K562 (cell line): ENCODE data around the gene CRABP1. TPM values are rescaled to one million over a fixed set of nuclear protein-coding genes. Genes with fewer than 3 reads are reported as not detected.

Experiments used
- ATAC-seq: fragments of 200-7000 bp; cut with Tn5 transposase; 3 replicates; pipeline ENCODE4 v1.9.1; 2020; ENCODE audit warnings: moderate library complexity
- BruUV-seq: library from RNA; stranded (reverse); fragments of 400-500 nt; replicated peaks from 2 replicates; lab custom pipeline; 2021; lab: Mats Ljungman, UMichigan
- CTCF ChIA-PET: fragments of 300-600 bp; formaldehyde crosslinking; extraction: SDS; loops from one replicate; lab custom pipeline; 2021; ENCODE audit warnings: low intra/inter-chr PET ratio; lab: Yijun Ruan, JAX
- POLR2A ChIA-PET: fragments of 300-600, 350-650 bp; sonication (Branson Sonifier 250); formaldehyde crosslinking; extraction: SDS; loops from one replicate; lab custom pipeline; 2021; ENCODE audit warnings: antibody characterized with exemption, inconsistent platforms; lab: Yijun Ruan, JAX
- DNase-seq, 4 experiments: peaks; one replicate each; pipeline versions ENCODE4 v3.0.0 to v3.0.0-alpha.2; 2011 to 2018; ENCODE audit warnings: low spot score in 3 of 4, mixed read lengths in 3 of 4; ENCODE audit errors: extremely low read depth in 1 of 4
- FAIRE-seq: peaks from 2 replicates; lab custom pipeline; 2011; peaks lifted over from hg19 to GRCh38; lab: Jason Lieb, UNC
- H2AFZ ChIP-seq: 2 replicates; pipeline ENCODE4 v1.6.0; 2011; ENCODE audit warnings: low read depth, low read length, control low read depth, inconsistent platforms
- H3K27ac ChIP-seq: fragments of 200-600 bp; 3 replicates; pipeline ENCODE4 v1.8.0; 2011; ENCODE audit warnings: low read depth, mild to moderate bottlenecking, control low read depth, inconsistent platforms, low read length, moderate library complexity, mixed read lengths; ENCODE audit errors: extremely low read depth
- H3K27me3 ChIP-seq, 2 experiments: fragments of 300-600 bp in 1 of 2; 2 replicates in 1 of 2; 3 replicates in 1 of 2; pipeline versions ENCODE4 v1.6.0 to v1.8.0; 2011; ENCODE audit warnings: inconsistent platforms in 2 of 2, low read length in 2 of 2, mild to moderate bottlenecking in 1 of 2, mixed read lengths in 1 of 2, moderate library complexity in 1 of 2; ENCODE audit not compliant: control insufficient read depth in 2 of 2, insufficient read depth in 2 of 2
- H3K36me3 ChIP-seq: fragments of 300-600 bp; 3 replicates; pipeline ENCODE4 v1.8.0; 2011; ENCODE audit warnings: mild to moderate bottlenecking, low read length, inconsistent platforms; ENCODE audit not compliant: control insufficient read depth, insufficient read depth
- H3K4me1 ChIP-seq, 2 experiments: fragments of 200-600 bp in 1 of 2; replicated peaks in 1 of 2; 2 replicates in 1 of 2; 3 replicates in 1 of 2; pipeline versions ENCODE4 v1.5.1 to v1.8.0; 2011; ENCODE audit warnings: inconsistent platforms in 2 of 2, low read length in 2 of 2, mild to moderate bottlenecking in 1 of 2, mixed read lengths in 1 of 2, moderate library complexity in 1 of 2; ENCODE audit not compliant: control insufficient read depth in 2 of 2, insufficient read depth in 2 of 2
- H3K4me2 ChIP-seq: 2 replicates; pipeline ENCODE4 v1.6.1; 2011; ENCODE audit warnings: low read length, control low read depth, inconsistent platforms, mixed read lengths; ENCODE audit not compliant: insufficient read depth
- H3K4me3 ChIP-seq: fragments of 200-600 bp; sonication (generic), shearing (Covaris generic); 2 replicates; pipeline ENCODE4 v1.5.1; 2016; ENCODE audit warnings: control low read depth, inconsistent platforms
- H3K79me2 ChIP-seq: fragments of 200-600 bp; 3 replicates; pipeline ENCODE4 v1.8.0; 2011; ENCODE audit warnings: low read length, inconsistent platforms; ENCODE audit not compliant: control insufficient read depth, insufficient read depth
- H3K9ac ChIP-seq, 2 experiments: 2 replicates each; pipeline versions ENCODE4 v1.6.0 to v1.6.1; 2011; ENCODE audit warnings: low read depth in 2 of 2, low read length in 2 of 2, control low read depth in 1 of 2, inconsistent platforms in 1 of 2, mild to moderate bottlenecking in 1 of 2, mixed read lengths in 1 of 2; ENCODE audit not compliant: insufficient read depth in 1 of 2
- H3K9me1 ChIP-seq: one replicate; pipeline ENCODE4 v1.6.0; 2011; ENCODE audit warnings: inconsistent platforms, mild to moderate bottlenecking, low read length, moderate library complexity; ENCODE audit not compliant: control insufficient read depth, insufficient read depth
- H3K9me3 ChIP-seq: replicated peaks from 2 replicates; pipeline ENCODE4 v1.5.1; 2011; ENCODE audit warnings: low read depth, low read length, inconsistent platforms; ENCODE audit not compliant: control insufficient read depth, insufficient read depth
- H4K20me1 ChIP-seq: replicated peaks from 2 replicates; pipeline ENCODE4 v1.6.1; 2011; ENCODE audit warnings: low read length, inconsistent platforms, mixed read lengths; ENCODE audit not compliant: control insufficient read depth, insufficient read depth
- KDM1A ChIP-seq, 2 experiments: fragments of 450-650 bp; IDR thresholded peaks; 2 replicates each; pipeline ENCODE4 v1.6.1; 2016; ENCODE audit warnings: mild to moderate bottlenecking in 2 of 2
- L3MBTL2 ChIP-seq: fragments of 450-650 bp; IDR thresholded peaks from 2 replicates; pipeline ENCODE4 v1.6.1; 2016; ENCODE audit warnings: mild to moderate bottlenecking, moderate library complexity
- MEF2A ChIP-seq: IDR thresholded peaks from 2 replicates; pipeline ENCODE4 v1.6.1; 2011; ENCODE audit warnings: low read depth, mild to moderate bottlenecking, low read length, moderate library complexity; ENCODE audit not compliant: control insufficient read depth
- ZBTB2 ChIP-seq: fragments of 450-650 bp; IDR thresholded peaks from 2 replicates; pipeline ENCODE4 v1.6.1; 2016; ENCODE audit warnings: antibody characterized with exemption
- ZC3H4 ChIP-seq: sonication (generic); formaldehyde crosslinking; IDR thresholded peaks from 2 replicates; pipeline ENCODE4 v1.9.0; 2021; ENCODE audit warnings: missing genetic modification reagents, borderline replicate concordance
- ZZZ3 ChIP-seq: fragments of 450-650 bp; IDR thresholded peaks from 2 replicates; pipeline ENCODE4 v1.6.1; 2016; ENCODE audit warnings: antibody characterized with exemption, mild to moderate bottlenecking, moderate library complexity
- WGBS: fragments of 100-300 bp; shearing (Covaris generic); methylation state at CpG from one replicate; pipeline ENCODE4 v1.1.6; 2016; ENCODE audit warnings: low coverage, mixed read lengths; ENCODE audit not compliant: insufficient coverage; ENCODE audit errors: missing lambda C conversion rate; 5-methylcytosine and 5-hydroxymethylcytosine counted together
- in situ Hi-C: fragments of 300-500 bp; cut with MboI; formaldehyde crosslinking; loops from 4 replicates; pipeline ENCODE4 v1.15.0; 2018; ENCODE audit warnings: inconsistent platforms, mixed read lengths
- intact Hi-C: fragments of 100-400 bp; cut with micrococcal nuclease; formaldehyde crosslinking; loops from 2 replicates; pipeline ENCODE4 v1.14.2; 2022
- polyA plus RNA-seq, 8 experiments: library from polyadenylated mRNA; depleted of rRNA in 4 of 8; stranded (reverse) in 5 of 8; unstranded in 3 of 8; fragments of >200 nt; fragmentation: Nextera tagmentation in 2 of 8; fragmentation: Illumina TruSeq in 1 of 8; extraction: Ambion mirVana in 2 of 8; extraction: Trizol in 1 of 8; gene quantifications; 2 replicates each; pipeline versions ENCODE4 v1.2.1 to v1.2.3, GENCODE V29; 2011 to 2014; ENCODE audit warnings: inconsistent platforms in 1 of 8, missing spikeins in 1 of 8
- total RNA-seq, 7 experiments: library from RNA; depleted of rRNA in 6 of 7; stranded (reverse); fragments of >200 nt in 6 of 7; fragmentation: Illumina TruSeq in 2 of 7; extraction: Trizol in 2 of 7; gene quantifications; 2 replicates each; pipeline versions ENCODE4 v1.2.1 to v1.2.3, GENCODE V29; 2011 to 2021; ENCODE audit warnings: low replicate concordance in 1 of 7

Gene CRABP1
- total and polyA plus RNA-seq, 9 of the 15 experiments (the other 6 are each of a cell fraction or from before 2014, with no cell fraction given): 0.60 TPM; not detected in 8

- in situ Hi-C loops (no loop called here), intact Hi-C loops (no loop called here)
- H3K9me3 ChIP-seq: no peaks in the 10 kb centered on the region
- DNase-seq (no peak), FAIRE-seq (no peak), ATAC-seq (no peak)
- ChIA-PET CTCF (no interaction called here), POLR2A (interaction anchor here (0.7 to 0.9 kb wide), 3 partner anchors 51 to 335 kb away, joined by 3 read pairs; no protein-coding TSS in a partner anchor)
- no peaks in the 10 kb centered on the region for H3K9me1 ChIP-seq
- H3K27ac ChIP-seq: no peak overlapping the region
- WGBS: 0% methylated on average over 6 of the region's 6 CpGs
- H3K4me1 ChIP-seq: peaks cover 4 to 6% of the 10 kb centered on the region in 2 experiments; a peak in 3 of 5 replicates
- peaks cover 18 to 39% of the 10 kb centered on the region in 2 experiments; a peak in 4 of 5 replicates for H3K27me3 ChIP-seq
- no peak overlapping the region for H3K9ac ChIP-seq
- H2AFZ ChIP-seq: no peak overlapping the region
- no TSS peak for BruUV-seq
- H3K36me3 ChIP-seq: no peaks in the 10 kb centered on the region
- TF ChIP-seq ZBTB2: no peak
- TF ChIP-seq MEF2A: no peak
- TF ChIP-seq L3MBTL2: no peak
- no peak for TF ChIP-seq ZZZ3
- no peak for TF ChIP-seq ZC3H4 (CRISPR knock-in tag)
- no peak for TF ChIP-seq KDM1A (IDR thresholded peaks at IDR 0.05)
- no peak overlapping the region for H3K4me2 ChIP-seq
- no peak overlapping the region for H3K4me3 ChIP-seq
- H4K20me1 ChIP-seq: no peaks in the 10 kb centered on the region
- H3K79me2 ChIP-seq: no peaks in the 10 kb centered on the region
These were observed 29.9 kb downstream of the CRABP1 start for GRCh38 chr15:78370013-78370412.
